Smooth muscle cell (in vitro differentiated cells): ENCODE results near the gene LRP1-AS. TPM values are rescaled to one million over a fixed set of nuclear protein-coding genes. Genes with fewer than 3 reads are reported as not detected.

ENCODE experiments used
- DNase-seq: peaks from one replicate; lab custom pipeline; 2025; ENCODE audit not compliant: unreplicated experiment; lab: John Stamatoyannopoulos, UW
- H2AFZ ChIP-seq: fragments of 200-600 bp; sonication (generic); 2 replicates; pipeline ENCODE4 v1.6.0; 2016; ENCODE audit warnings: antibody characterized with exemption, low read depth, mild to moderate bottlenecking
- H3F3A ChIP-seq: fragments of 200-600 bp; sonication (generic); 2 replicates; pipeline ENCODE4 v1.6.0; 2017; ENCODE audit warnings: antibody characterized with exemption, low read depth
- H3K27ac ChIP-seq: fragments of 200-600 bp; sonication (generic); 2 replicates; pipeline ENCODE4 v1.5.1; 2016; ENCODE audit warnings: low read depth, mild to moderate bottlenecking
- H3K27me3 ChIP-seq: fragments of 200-600 bp; sonication (generic); 2 replicates; pipeline ENCODE4 v1.6.1; 2016; ENCODE audit warnings: low read depth, mild to moderate bottlenecking
- H3K36me3 ChIP-seq: fragments of 200-600 bp; sonication (generic); 2 replicates; pipeline ENCODE4 v1.5.1; 2016; ENCODE audit warnings: low read depth
- H3K4me1 ChIP-seq: fragments of 200-600 bp; sonication (generic); 2 replicates; pipeline ENCODE4 v1.5.1; 2016; ENCODE audit warnings: low read depth
- H3K4me2 ChIP-seq: fragments of 200-600 bp; sonication (generic); 2 replicates; pipeline ENCODE4 v1.6.0; 2016; ENCODE audit warnings: mild to moderate bottlenecking
- H3K4me3 ChIP-seq: fragments of 200-600 bp; sonication (generic); 2 replicates; pipeline ENCODE4 v1.5.1; 2016; ENCODE audit warnings: mild to moderate bottlenecking
- H3K79me2 ChIP-seq: fragments of 200-600 bp; sonication (generic); 2 replicates; pipeline ENCODE4 v1.6.0; 2016; ENCODE audit warnings: low read depth, mild to moderate bottlenecking
- H3K9ac ChIP-seq: fragments of 200-600 bp; sonication (generic); 2 replicates; pipeline ENCODE4 v1.6.0; 2016; ENCODE audit warnings: low read depth
- H3K9me3 ChIP-seq: fragments of 200-600 bp; sonication (generic); replicated peaks from 2 replicates; pipeline ENCODE4 v1.5.1; 2016; ENCODE audit warnings: low read depth
- H4K20me1 ChIP-seq: fragments of 200-600 bp; sonication (generic); 2 replicates; pipeline ENCODE4 v1.6.0; 2016; ENCODE audit warnings: low read depth
- CTCF ChIP-seq: fragments of 200-600 bp; sonication (generic); IDR thresholded peaks from 2 replicates; pipeline ENCODE4 v1.5.1; 2017; ENCODE audit warnings: borderline replicate concordance, mild to moderate bottlenecking, antibody characterized with exemption; ENCODE audit not compliant: insufficient read depth, poor library complexity, severe bottlenecking
- WGBS: methylation state at CpG from one replicate; pipeline ENCODE4 v1.1.7; 2016; ENCODE audit warnings: low lambda C conversion rate; 5-methylcytosine and 5-hydroxymethylcytosine counted together
- polyA plus RNA-seq: library from polyadenylated mRNA; unstranded; fragments of >200 nt; fragmentation: Nextera tagmentation; extraction: Ambion mirVana; gene quantifications from 2 replicates; pipeline ENCODE4 v1.2.1, GENCODE V29; 2016
- total RNA-seq: library from RNA; depleted of rRNA; stranded (reverse); fragments of >200 nt; gene quantifications from 2 replicates; pipeline ENCODE4 v1.2.3, GENCODE V29; 2014

The LRP1-AS gene
- total and polyA plus RNA-seq, 2 experiments from 2014 or later: not detected

- Histone ChIP-seq H3K36me3 (no peaks in the 10 kb centered on the region), H4K20me1 (peaks cover 57% of the 10 kb centered on the region)
- no peak for TF ChIP-seq CTCF
These were observed 34.2 kb upstream of the LRP1-AS start for GRCh38 chr12:57181561-57182155.

GRCh38 chr12:57181072-57181471, 33.7 kb upstream of the LRP1-AS start:
- no peak overlapping the region for H3K4me2 ChIP-seq
- H3K36me3 ChIP-seq: no peaks in the 10 kb centered on the region
- no peak for DNase-seq
- no peaks in the 10 kb centered on the region for H3K27me3 ChIP-seq
- H3K9ac ChIP-seq: no peak overlapping the region
- H3K4me3 ChIP-seq: no peak overlapping the region
- H3K4me1 ChIP-seq: no peaks in the 10 kb centered on the region
- peaks cover 58% of the 10 kb centered on the region for H4K20me1 ChIP-seq
- 75% methylated on average over 9 of the region's 9 CpGs for WGBS
- TF ChIP-seq CTCF: no peak
- H3K79me2 ChIP-seq: no peaks in the 10 kb centered on the region
- H2AFZ ChIP-seq: no peak overlapping the region
- no peaks in the 10 kb centered on the region for H3F3A ChIP-seq
- H3K27ac ChIP-seq: no peak overlapping the region
- H3K9me3 ChIP-seq: no peaks in the 10 kb centered on the region

More at GRCh38 chr12:57181561-57182155, 34.2 kb upstream of the LRP1-AS start:
- no peak overlapping the region for H3K27ac ChIP-seq
- no peak overlapping the region for H3K4me2 ChIP-seq
- no peaks in the 10 kb centered on the region for H3K27me3 ChIP-seq
- DNase-seq: no peak
- H3K9me3 ChIP-seq: no peaks in the 10 kb centered on the region
- no peak overlapping the region for H3K4me3 ChIP-seq
- no peaks in the 10 kb centered on the region for H3K4me1 ChIP-seq
- H2AFZ ChIP-seq: no peak overlapping the region
- H3F3A ChIP-seq: no peaks in the 10 kb centered on the region
- 43% methylated on average over 5 of the region's 5 CpGs for WGBS
- H3K79me2 ChIP-seq: no peaks in the 10 kb centered on the region
- no peak overlapping the region for H3K9ac ChIP-seq

GRCh38 chr12:57180321-57180989, 33.0 kb upstream of the LRP1-AS start:
- no peak for TF ChIP-seq CTCF
- H3K36me3 ChIP-seq: no peaks in the 10 kb centered on the region
- no peaks in the 10 kb centered on the region for H3F3A ChIP-seq
- peaks cover 61% of the 10 kb centered on the region for H4K20me1 ChIP-seq
- no peaks in the 10 kb centered on the region for H3K79me2 ChIP-seq
- H3K27me3 ChIP-seq: no peaks in the 10 kb centered on the region
- no peak overlapping the region for H3K4me3 ChIP-seq
- no peaks in the 10 kb centered on the region for H3K4me1 ChIP-seq
- H3K9me3 ChIP-seq: no peaks in the 10 kb centered on the region
- H3K4me2 ChIP-seq: no peak overlapping the region
- H3K27ac ChIP-seq: no peak overlapping the region
- H2AFZ ChIP-seq: no peak overlapping the region
- no peak overlapping the region for H3K9ac ChIP-seq
- DNase-seq: no peak
- 97% methylated on average over 19 of the region's 20 CpGs for whole genome bisulfite sequencing
